Ovary (tissue), 9 donors: ENCODE measurements around the gene ASB2. TPM values are rescaled to one million over a fixed set of nuclear protein-coding genes. Genes with fewer than 3 reads are reported as not detected.

Source experiments
- DNase-seq, 5 donors: peaks; one replicate each; pipeline ENCODE4 v3.0.0-alpha.2; 2019 to 2020
- H3K27ac ChIP-seq, 2 donors: fragments of 200-600 bp; one replicate each; pipeline versions ENCODE4 v1.5.1 to v1.8.0; 2019 to 2022
- H3K27me3 ChIP-seq: fragments of 200-600 bp; one replicate; pipeline ENCODE4 v1.8.0; 2022
- H3K36me3 ChIP-seq: fragments of 200-600 bp; sonication (generic); one replicate; pipeline ENCODE4 v1.5.1; 2019
- H3K4me1 ChIP-seq: one replicate; pipeline ENCODE4 v1.8.1; 2013; ENCODE audit warnings: mild to moderate bottlenecking, moderate library complexity; ENCODE audit not compliant: insufficient read depth
- H3K4me3 ChIP-seq: fragments of 200-600 bp; sonication (generic); one replicate; pipeline ENCODE4 v1.5.1; 2017
- H3K9me3 ChIP-seq, 2 donors: fragments of 200-600 bp in 1 of 2; sonication (generic) in 1 of 2; one replicate each; pipeline versions ENCODE4 v1.5.1 to v1.8.1; 2013 to 2019; ENCODE audit warnings: mild to moderate bottlenecking in 1 of 2, moderate library complexity in 1 of 2
- CTCF ChIP-seq, 3 donors: fragments of 450-650 bp in 2 of 3; fragments of 200-600 bp in 1 of 3; IDR thresholded peaks; one replicate each; pipeline versions ENCODE4 v1.5.1 to v1.8.0; 2016 to 2022; ENCODE audit warnings: antibody characterized with exemption in 3 of 3, mild to moderate bottlenecking in 1 of 3
- EP300 ChIP-seq: sonication (generic); formaldehyde crosslinking; IDR thresholded peaks from one replicate; pipeline ENCODE4 v1.6.1; 2017; ENCODE audit warnings: antibody characterized with exemption
- POLR2A ChIP-seq: fragments of 450-650 bp; IDR thresholded peaks from one replicate; pipeline ENCODE4 v1.6.1; 2017; ENCODE audit warnings: antibody characterized with exemption, mild to moderate bottlenecking, moderate library complexity
- WGBS, 3 donors: extraction: QIAGEN DNeasy Blood & Tissue Kit in 1 of 3; methylation state at CpG; one replicate each; pipeline versions ENCODE4 v1.1.5 to v1.1.7; 2013 to 2017; 5-methylcytosine and 5-hydroxymethylcytosine counted together
- intact Hi-C, 4 donors: fragments of 100-400 bp; cut with DNase I; formaldehyde crosslinking; loops; one replicate each; pipeline versions ENCODE4 v1.11.0 to v1.15.1; 2022 to 2023
- polyA plus RNA-seq, 2 donors: library from polyadenylated mRNA; stranded (reverse); fragments of 200-250 nt in 1 of 2; fragments of 350-450 nt in 1 of 2; fragmentation: Illumina TruSeq in 1 of 2; extraction: RNeasy Lipid Tissue Mini Kit (QIAGEN cat#74804) in 1 of 2; gene quantifications; one replicate each; pipeline ENCODE4 v1.2.3, GENCODE V29; 2013 to 2014
- total RNA-seq, 7 donors: library from RNA; depleted of rRNA in 2 of 7; stranded (reverse); fragments of >200 nt in 2 of 7; fragmentation: NEBNext Ultra II Directional in 3 of 7; extraction: Animal tissue kit (Norgen Biotek cat#: 25700) in 3 of 7; gene quantifications; one replicate each; pipeline versions ENCODE4 v1.1.0 to v1.2.4, GENCODE V29; 2016 to 2023
- donor health status: DM: no; HTN: no; CAD: no; lungs with moderate emphysema.
- donor health status: DM: no; HTN: no; CAD: no.
- donor health status: Bipolar disorder and iron deficiency.
- donor health status: DM: yes; HTN: yes; CAD: no.
- donor health status: DM: no; HTN: no; CAD: no.
- donor health status: DM: yes; HTN: yes; CAD: no.

Gene ASB2
- total and polyA plus RNA-seq, 9 donors = 1.3 to 25.6 (median 3.0) TPM

GRCh38 chr14:93895023-93895604 lies 81.3 kb downstream of the ASB2 start:
- no peaks in the 10 kb centered on the region for H3K36me3 ChIP-seq
- H3K9me3 ChIP-seq = no peaks in the 10 kb centered on the region
- intact Hi-C loops = loop anchor here in 2 of 4 donors (10.0 kb wide), 2 partner anchors 100 to 240 kb away; no protein-coding TSS in a partner anchor
- no peak for DNase-seq
- no peak overlapping the region for H3K27ac ChIP-seq
- no peak overlapping the region for H3K4me3 ChIP-seq
- TF ChIP-seq EP300 (no peak), POLR2A (no peak), CTCF (IDR thresholded peaks at IDR 0.05) (no peak)
- 82 to 92% (median 89%) methylated on average over 9 of the region's 9 CpGs for WGBS, 3 donors
- H3K27me3 ChIP-seq = no peaks in the 10 kb centered on the region
- H3K4me1 ChIP-seq = peaks cover 3% of the 10 kb centered on the region

GRCh38 chr14:93893661-93894261 lies 82.6 kb downstream of the ASB2 start:
- no peaks in the 10 kb centered on the region for H3K9me3 ChIP-seq
- peaks cover 3% of the 10 kb centered on the region for H3K4me1 ChIP-seq
- no peak overlapping the region for H3K27ac ChIP-seq
- no peak overlapping the region for H3K4me3 ChIP-seq
- H3K36me3 ChIP-seq = no peaks in the 10 kb centered on the region
- no peak for TF ChIP-seq CTCF (IDR thresholded peaks at IDR 0.05)
- no peak for TF ChIP-seq EP300
- no peak for TF ChIP-seq POLR2A
- DNase-seq = no peak
- WGBS, 3 donors = 48 to 50% (median 49%) methylated on average over 12 of the region's 12 CpGs
- intact Hi-C loops = loop anchor here in 3 of 4 donors (5.0 to 10.0 kb wide), 3 partner anchors 99 to 239 kb away; no protein-coding TSS in a partner anchor
- H3K27me3 ChIP-seq = no peaks in the 10 kb centered on the region

GRCh38 chr14:93892923-93893558 lies 83.3 kb downstream of the ASB2 start:
- peak; percentile 59 to 82 (median 78) for DNase-seq
- H3K27me3 ChIP-seq = no peaks in the 10 kb centered on the region
- H3K4me3 ChIP-seq = no peak overlapping the region
- no peaks in the 10 kb centered on the region for H3K36me3 ChIP-seq
- intact Hi-C loops = loop anchor here in 3 of 4 donors (5.0 to 10.0 kb wide), 3 partner anchors 98 to 238 kb away; no protein-coding TSS in a partner anchor
- 32% methylated on average over 13 of the region's 13 CpGs for WGBS, 3 donors
- H3K4me1 ChIP-seq = peaks cover 3% of the 10 kb centered on the region
- H3K9me3 ChIP-seq = no peaks in the 10 kb centered on the region
- peak; percentile 67 to 91 (median 77) for TF ChIP-seq CTCF (IDR thresholded peaks at IDR 0.05)
- no peak for TF ChIP-seq EP300
- no peak for TF ChIP-seq POLR2A
- H3K27ac ChIP-seq = no peak overlapping the region

- H3K9me3 ChIP-seq = no peaks in the 10 kb centered on the region
- DNase-seq = no peak
- no peaks in the 10 kb centered on the region for H3K36me3 ChIP-seq
- 53 to 64% (median 59%) methylated on average over 5 of the region's 5 CpGs for WGBS, 3 donors
- H3K4me1 ChIP-seq = peaks cover 3% of the 10 kb centered on the region
- intact Hi-C loops = loop anchor here in 3 of 4 donors (5.0 to 10.0 kb wide), 3 partner anchors 98 to 238 kb away; no protein-coding TSS in a partner anchor
- H3K4me3 ChIP-seq = no peak overlapping the region
- no peak for TF ChIP-seq POLR2A
- no peak for TF ChIP-seq EP300
- no peak for TF ChIP-seq CTCF (IDR thresholded peaks at IDR 0.05)
- no peaks in the 10 kb centered on the region for H3K27me3 ChIP-seq
- H3K27ac ChIP-seq = no peak overlapping the region
These were observed 83.9 kb downstream of the ASB2 start for GRCh38 chr14:93892505-93892839.
